A673 (cell line): ENCODE measurements around the gene SLC38A3. TPM values are rescaled to one million over a fixed set of nuclear protein-coding genes. Genes with fewer than 3 reads are reported as not detected.

Source experiments
- BruUV-seq: library from RNA; stranded (reverse); fragments of 400-500 nt; replicated peaks from 2 replicates; lab custom pipeline; 2021; lab: Mats Ljungman, UMichigan
- CTCF ChIA-PET: fragments of 300-600 bp; sonication (Branson Sonifier 250); formaldehyde crosslinking; loops from one replicate; lab custom pipeline; 2022; ENCODE audit warnings: antibody characterized with exemption; lab: Charles Lee
- POLR2A ChIA-PET: fragments of 300-600 bp; sonication (Branson Sonifier 250); formaldehyde crosslinking; loops from one replicate; lab custom pipeline; 2022; ENCODE audit warnings: antibody characterized with exemption; ENCODE audit not compliant: low non-redundant PET; lab: Charles Lee
- DNase-seq: peaks from one replicate; pipeline ENCODE4 v3.0.0-alpha.2; 2015; ENCODE audit warnings: low spot score
- H3K27ac ChIP-seq: fragments of 200-600 bp; sonication (generic); 2 replicates; pipeline ENCODE4 v1.5.1; 2016; ENCODE audit warnings: mixed run types, low read depth, mild to moderate bottlenecking, mixed read lengths, antibody characterized with exemption, low read length; ENCODE audit not compliant: poor library complexity, severe bottlenecking
- H3K27me3 ChIP-seq: fragments of 200-600 bp; sonication (generic); replicated peaks from 2 replicates; pipeline ENCODE4 v1.6.1; 2017; ENCODE audit warnings: mixed run types, low read depth, mild to moderate bottlenecking, mixed read lengths, antibody characterized with exemption, low read length; ENCODE audit not compliant: insufficient read depth, poor library complexity
- H3K36me3 ChIP-seq: fragments of 200-600 bp; sonication (generic); 2 replicates; pipeline ENCODE4 v1.6.1; 2016; ENCODE audit warnings: mixed run types, mild to moderate bottlenecking, mixed read lengths, antibody characterized with exemption, low read length; ENCODE audit not compliant: insufficient read depth, poor library complexity, severe bottlenecking
- H3K4me1 ChIP-seq: fragments of 200-600 bp; sonication (generic); 2 replicates; pipeline ENCODE4 v1.6.1; 2017; ENCODE audit warnings: mixed run types, mild to moderate bottlenecking, mixed read lengths, antibody characterized with exemption, low read length; ENCODE audit not compliant: insufficient read depth, poor library complexity, severe bottlenecking
- H3K4me3 ChIP-seq: fragments of 200-600 bp; sonication (generic); 2 replicates; pipeline ENCODE4 v1.5.1; 2016; ENCODE audit warnings: low read depth, mixed run types, mild to moderate bottlenecking, mixed read lengths, low read length; ENCODE audit not compliant: poor library complexity, severe bottlenecking
- H3K9me3 ChIP-seq: fragments of 200-600 bp; sonication (generic); 2 replicates; pipeline ENCODE4 v1.6.1; 2016; ENCODE audit warnings: mixed run types, low read depth, mild to moderate bottlenecking, mixed read lengths, antibody characterized with exemption, low read length; ENCODE audit not compliant: poor library complexity, severe bottlenecking
- CTCF ChIP-seq: fragments of 300-800, 200-600 bp; sonication (generic); conservative IDR thresholded peaks from 2 replicates; pipeline ENCODE4 v1.5.1; 2017; ENCODE audit warnings: low read depth, mild to moderate bottlenecking, antibody characterized with exemption, low read length, moderate library complexity, mixed read lengths
- EZH2 ChIP-seq: fragments of 200-600 bp; sonication (generic); IDR thresholded peaks from 2 replicates; pipeline ENCODE4 v1.6.1; 2017; ENCODE audit warnings: borderline replicate concordance, low read depth, mild to moderate bottlenecking, mixed read lengths, antibody characterized with exemption, low read length; ENCODE audit not compliant: poor library complexity, severe bottlenecking
- intact Hi-C: fragments of 100-400 bp; cut with micrococcal nuclease; formaldehyde crosslinking; loops from one replicate; pipeline ENCODE4 v1.10.0; 2022; ENCODE audit not compliant: unreplicated experiment
- total RNA-seq: library from RNA; stranded (reverse); gene quantifications from 2 replicates; pipeline ENCODE4 v1.2.3, GENCODE V29; 2021

Gene SLC38A3
- total RNA-seq, 1 experiment from 2014 or later = not detected

- H3K4me1 ChIP-seq = no peaks in the 10 kb centered on the region
- H3K27me3 ChIP-seq = no peaks in the 10 kb centered on the region
- DNase-seq = no peak
- intact Hi-C loops = no loop called here
- CTCF ChIA-PET = no interaction called here
- H3K36me3 ChIP-seq = no peaks in the 10 kb centered on the region
- POLR2A ChIA-PET = interaction anchor here (0.6 kb wide), 1 partner anchor 45 kb away, joined by 7 read pairs; no protein-coding TSS in a partner anchor
- no peak overlapping the region for H3K27ac ChIP-seq
- no peak overlapping the region for H3K4me3 ChIP-seq
- TF ChIP-seq EZH2 (no peak), CTCF (no peak)
- H3K9me3 ChIP-seq = no peaks in the 10 kb centered on the region
- no TSS peak for BruUV-seq
These were observed 25.4 kb upstream of the SLC38A3 start for GRCh38 chr3:50179710-50180109.

- intact Hi-C loops = no loop called here
- POLR2A ChIA-PET = interaction anchor here (0.6 kb wide), 1 partner anchor 1023 kb away, joined by 5 read pairs; no protein-coding TSS in a partner anchor
- Histone ChIP-seq H3K27me3 (no peaks in the 10 kb centered on the region), H3K36me3 (no peaks in the 10 kb centered on the region), H3K4me1 (no peaks in the 10 kb centered on the region), H3K27ac (no peak overlapping the region), H3K4me3 (no peak overlapping the region), H3K9me3 (no peaks in the 10 kb centered on the region)
- no peak for DNase-seq
- no peak for TF ChIP-seq EZH2
- TF ChIP-seq CTCF = no peak
- CTCF ChIA-PET = no interaction called here
- BruUV-seq = no TSS peak
These were observed 23.1 kb upstream of the SLC38A3 start for GRCh38 chr3:50181985-50182384.

GRCh38 chr3:50182533-50183099 lies 22.5 kb upstream of the SLC38A3 start:
- H3K27me3 ChIP-seq = no peaks in the 10 kb centered on the region
- POLR2A ChIA-PET = no interaction called here
- no peak overlapping the region for H3K27ac ChIP-seq
- no peak for TF ChIP-seq EZH2
- TF ChIP-seq CTCF = no peak
- no peak overlapping the region for H3K4me3 ChIP-seq
- H3K4me1 ChIP-seq = no peaks in the 10 kb centered on the region
- intact Hi-C loops = no loop called here
- no peak for DNase-seq
- BruUV-seq = no TSS peak
- H3K36me3 ChIP-seq = no peaks in the 10 kb centered on the region
- CTCF ChIA-PET = no interaction called here
- H3K9me3 ChIP-seq = no peaks in the 10 kb centered on the region
